HPDE6-E6E7 (cell line): ENCODE measurements around the gene OTOL1.

Experiments
- DNase-seq: peaks from one replicate; pipeline ENCODE4 v3.0.0; 2011; ENCODE audit warnings: missing footprints; ENCODE audit errors: extremely low spot score

The OTOL1 gene

DNA sequence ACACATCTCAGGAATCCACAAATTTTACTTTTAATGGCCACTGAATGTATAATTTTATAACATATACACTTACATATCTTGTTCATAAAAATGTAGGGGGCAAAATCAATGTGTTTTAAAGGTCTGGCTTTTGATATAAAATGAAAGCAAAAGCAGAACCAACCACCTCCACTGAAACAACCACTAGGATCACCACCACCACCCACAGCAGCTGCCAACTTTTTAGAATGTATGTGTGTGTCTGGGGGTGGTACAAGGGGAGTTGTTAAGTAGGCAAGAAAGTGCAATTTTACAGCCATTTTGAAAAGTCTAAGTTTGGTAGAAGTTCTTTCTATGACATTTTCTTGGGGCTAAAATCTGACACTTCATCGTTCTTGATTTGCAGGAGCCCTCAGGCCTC, 44.0 kb downstream of the OTOL1 start:
- no peak for DNase-seq

GRCh38 chr3:161545824-161546223, 49.2 kb downstream of the OTOL1 start:
- no peak for DNase-seq

DNA sequence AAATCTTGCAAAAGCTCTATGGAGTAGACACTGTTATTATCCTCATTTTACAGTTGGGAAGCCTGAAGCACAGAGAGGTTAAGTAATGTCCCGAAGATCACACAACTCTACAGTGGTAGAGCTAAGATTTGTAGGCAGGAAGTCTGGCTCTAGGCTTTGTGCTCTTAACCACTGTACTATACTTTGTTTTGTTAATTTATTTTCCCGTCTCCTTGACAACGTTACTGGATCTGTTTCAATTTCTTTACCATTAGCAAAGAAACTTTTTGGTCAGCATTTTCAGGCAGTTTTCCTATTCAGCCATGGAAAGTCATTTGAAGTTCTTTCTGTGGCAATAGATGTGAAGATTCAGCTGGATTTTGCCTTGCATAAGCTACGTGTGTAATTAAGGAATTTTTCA, 51.7 kb downstream of the OTOL1 start:
- no peak for DNase-seq

- DNase-seq: no peak
These were observed 52.7 kb downstream of the OTOL1 start for GRCh38 chr3:161549261-161549660.

DNA sequence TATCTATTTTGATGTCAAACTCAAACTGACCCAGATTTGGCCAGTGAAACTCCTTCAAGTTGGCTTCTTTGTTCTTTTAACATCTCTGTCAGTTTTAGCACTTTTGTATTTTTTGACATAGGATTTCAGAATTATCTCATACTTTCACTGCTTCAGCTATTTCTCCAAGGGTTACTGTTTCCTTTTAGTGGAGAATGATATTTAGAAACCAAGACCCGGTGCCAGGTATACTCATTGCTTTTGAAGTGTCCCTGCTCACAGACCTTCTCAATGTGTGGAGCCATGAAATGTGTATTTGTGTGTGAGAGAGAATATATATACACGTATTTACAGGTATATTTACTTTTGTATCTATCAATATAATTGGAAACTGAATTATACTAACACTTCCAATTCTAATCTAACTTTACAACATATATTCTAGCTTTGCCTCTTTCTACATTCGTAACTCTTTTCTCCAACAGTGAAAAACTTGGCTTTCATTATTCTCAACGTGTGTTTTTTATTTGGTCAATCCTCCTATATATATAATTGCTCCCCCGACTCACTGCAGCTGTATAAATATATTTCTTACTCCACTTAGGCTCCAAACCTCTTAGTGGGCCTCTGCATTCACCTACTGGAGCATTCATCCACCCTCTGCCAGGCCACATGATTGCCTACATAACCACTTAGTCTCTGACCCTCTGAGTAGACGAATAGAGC, 54.0 kb downstream of the OTOL1 start:
- no peak for DNase-seq

DNA sequence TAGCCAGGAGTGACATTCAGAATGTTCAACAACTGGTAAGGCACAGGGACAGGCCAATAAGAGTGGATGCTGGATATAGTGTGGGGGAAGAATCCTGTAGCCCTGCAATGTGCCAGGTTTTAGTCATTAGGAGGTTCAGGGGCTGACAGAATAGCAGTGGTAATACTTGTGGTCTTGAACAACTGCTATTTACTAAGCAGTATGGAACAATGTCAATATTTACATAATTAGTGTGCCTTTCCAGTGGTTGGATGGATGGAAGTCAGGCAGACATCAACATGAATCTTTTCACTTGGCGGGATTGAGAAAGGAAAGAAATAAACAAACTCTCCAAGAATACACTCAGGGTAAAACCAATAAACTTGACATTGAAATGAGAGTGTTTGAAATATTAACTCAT, 55.1 kb downstream of the OTOL1 start:
- no peak for DNase-seq

DNA sequence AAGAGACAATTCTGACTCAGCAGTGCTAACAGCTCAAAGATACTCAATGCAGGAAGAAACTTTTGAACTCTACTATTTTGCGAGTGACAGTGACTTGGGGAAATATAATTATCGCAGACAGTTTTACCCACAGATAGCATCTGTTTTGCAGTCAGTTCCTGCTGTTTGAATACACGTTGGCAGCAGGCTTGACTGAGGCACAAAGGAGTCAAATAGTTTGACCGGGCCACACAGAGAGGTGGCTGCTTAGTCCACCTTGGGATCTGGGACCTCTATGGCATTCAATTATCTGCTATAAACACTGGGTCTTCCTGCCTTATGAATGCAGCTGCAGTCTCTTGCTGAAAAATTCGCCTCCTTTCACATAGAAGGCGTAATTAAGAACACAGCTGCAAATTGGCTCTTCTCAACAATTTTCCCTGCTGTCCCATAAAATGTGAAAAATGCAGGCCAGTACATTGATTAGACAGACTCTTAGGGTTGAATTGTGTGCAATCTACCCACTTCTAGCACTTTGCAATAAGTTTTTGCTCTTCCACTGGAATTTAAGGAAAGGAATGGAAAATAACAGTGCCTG, 56.5 kb downstream of the OTOL1 start:
- no peak for DNase-seq
